ENCODE measurements around the gene APOO. TPM values are rescaled to one million over a fixed set of nuclear protein-coding genes. Genes with fewer than 3 reads are reported as not detected.

APOO gene
- total and polyA plus RNA-seq, 2 experiments from 2014 or later = 32.8 to 72.4 TPM

DNA sequence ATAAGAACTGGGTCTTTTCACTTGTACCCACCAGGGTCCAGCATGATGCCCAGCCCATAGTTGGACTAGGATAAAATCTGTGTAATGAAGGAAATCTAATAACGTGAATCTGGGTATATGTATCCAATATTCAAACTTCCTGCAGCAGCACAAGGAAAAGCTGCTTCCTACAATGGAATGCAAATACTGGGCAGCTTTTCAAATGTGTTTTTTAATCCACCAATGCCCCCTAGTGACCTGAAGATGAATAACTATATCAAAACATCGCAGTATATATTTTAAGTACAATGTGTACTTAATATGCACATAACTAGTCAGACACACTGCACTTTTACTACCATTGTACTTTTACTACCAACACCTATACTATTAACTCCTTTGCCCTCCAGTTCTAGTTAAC lies 5.3 kb downstream of the APOO start:
- H4K20me1 ChIP-seq (replicated peaks; ENCODE audit: insufficient read depth) = no peaks in the 10 kb centered on the region
- Mint-ChIP-seq H3K27me3 (ENCODE audit: insufficient read depth, low read depth, poor library complexity) (no peaks in the 10 kb centered on the region), H3K4me3 (no peak overlapping the region), H3K4me1 (peaks cover 24% of the 10 kb centered on the region; the same call in 2 of the 3 replicates), H3K36me3 (ENCODE audit: low read depth) (0 out of 3 replicates have a peak, but pooled peaks cover 3% of the 10 kb centered on the region), H3K9me3 (no peaks in the 10 kb centered on the region), H3K27ac (no peak overlapping the region)
- H3K27ac ChIP-seq (ENCODE audit: low read depth) = peak overlapping the region; percentile 81; the same call in 1 of the 2 replicates
- peak; percentile 15; the same call in 2 of the 3 replicates for ATAC-seq
- 0 out of 2 replicates have a peak overlapping the region, but pooled peaks have one; percentile 55 for H3K4me2 ChIP-seq
- DNase-seq (ENCODE audit: low spot score) = peak; percentile 58
- H3K4me1 ChIP-seq (ENCODE audit: insufficient read depth) = peaks cover 28% of the 10 kb centered on the region
- H3K79me2 ChIP-seq (replicated peaks; ENCODE audit: insufficient read depth) = peaks cover 48% of the 10 kb centered on the region
- TF ChIP-seq, protein P1, sequence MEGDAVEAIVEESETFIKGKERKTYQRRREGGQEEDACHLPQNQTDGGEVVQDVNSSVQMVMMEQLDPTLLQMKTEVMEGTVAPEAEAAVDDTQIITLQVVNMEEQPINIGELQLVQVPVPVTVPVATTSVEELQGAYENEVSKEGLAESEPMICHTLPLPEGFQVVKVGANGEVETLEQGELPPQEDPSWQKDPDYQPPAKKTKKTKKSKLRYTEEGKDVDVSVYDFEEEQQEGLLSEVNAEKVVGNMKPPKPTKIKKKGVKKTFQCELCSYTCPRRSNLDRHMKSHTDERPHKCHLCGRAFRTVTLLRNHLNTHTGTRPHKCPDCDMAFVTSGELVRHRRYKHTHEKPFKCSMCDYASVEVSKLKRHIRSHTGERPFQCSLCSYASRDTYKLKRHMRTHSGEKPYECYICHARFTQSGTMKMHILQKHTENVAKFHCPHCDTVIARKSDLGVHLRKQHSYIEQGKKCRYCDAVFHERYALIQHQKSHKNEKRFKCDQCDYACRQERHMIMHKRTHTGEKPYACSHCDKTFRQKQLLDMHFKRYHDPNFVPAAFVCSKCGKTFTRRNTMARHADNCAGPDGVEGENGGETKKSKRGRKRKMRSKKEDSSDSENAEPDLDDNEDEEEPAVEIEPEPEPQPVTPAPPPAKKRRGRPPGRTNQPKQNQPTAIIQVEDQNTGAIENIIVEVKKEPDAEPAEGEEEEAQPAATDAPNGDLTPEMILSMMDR (conservative IDR thresholded peaks at IDR 0.05; ENCODE audit: low read depth in 2 of 2) = peak; percentile 57 to 59
- TF ChIP-seq, protein P2, sequence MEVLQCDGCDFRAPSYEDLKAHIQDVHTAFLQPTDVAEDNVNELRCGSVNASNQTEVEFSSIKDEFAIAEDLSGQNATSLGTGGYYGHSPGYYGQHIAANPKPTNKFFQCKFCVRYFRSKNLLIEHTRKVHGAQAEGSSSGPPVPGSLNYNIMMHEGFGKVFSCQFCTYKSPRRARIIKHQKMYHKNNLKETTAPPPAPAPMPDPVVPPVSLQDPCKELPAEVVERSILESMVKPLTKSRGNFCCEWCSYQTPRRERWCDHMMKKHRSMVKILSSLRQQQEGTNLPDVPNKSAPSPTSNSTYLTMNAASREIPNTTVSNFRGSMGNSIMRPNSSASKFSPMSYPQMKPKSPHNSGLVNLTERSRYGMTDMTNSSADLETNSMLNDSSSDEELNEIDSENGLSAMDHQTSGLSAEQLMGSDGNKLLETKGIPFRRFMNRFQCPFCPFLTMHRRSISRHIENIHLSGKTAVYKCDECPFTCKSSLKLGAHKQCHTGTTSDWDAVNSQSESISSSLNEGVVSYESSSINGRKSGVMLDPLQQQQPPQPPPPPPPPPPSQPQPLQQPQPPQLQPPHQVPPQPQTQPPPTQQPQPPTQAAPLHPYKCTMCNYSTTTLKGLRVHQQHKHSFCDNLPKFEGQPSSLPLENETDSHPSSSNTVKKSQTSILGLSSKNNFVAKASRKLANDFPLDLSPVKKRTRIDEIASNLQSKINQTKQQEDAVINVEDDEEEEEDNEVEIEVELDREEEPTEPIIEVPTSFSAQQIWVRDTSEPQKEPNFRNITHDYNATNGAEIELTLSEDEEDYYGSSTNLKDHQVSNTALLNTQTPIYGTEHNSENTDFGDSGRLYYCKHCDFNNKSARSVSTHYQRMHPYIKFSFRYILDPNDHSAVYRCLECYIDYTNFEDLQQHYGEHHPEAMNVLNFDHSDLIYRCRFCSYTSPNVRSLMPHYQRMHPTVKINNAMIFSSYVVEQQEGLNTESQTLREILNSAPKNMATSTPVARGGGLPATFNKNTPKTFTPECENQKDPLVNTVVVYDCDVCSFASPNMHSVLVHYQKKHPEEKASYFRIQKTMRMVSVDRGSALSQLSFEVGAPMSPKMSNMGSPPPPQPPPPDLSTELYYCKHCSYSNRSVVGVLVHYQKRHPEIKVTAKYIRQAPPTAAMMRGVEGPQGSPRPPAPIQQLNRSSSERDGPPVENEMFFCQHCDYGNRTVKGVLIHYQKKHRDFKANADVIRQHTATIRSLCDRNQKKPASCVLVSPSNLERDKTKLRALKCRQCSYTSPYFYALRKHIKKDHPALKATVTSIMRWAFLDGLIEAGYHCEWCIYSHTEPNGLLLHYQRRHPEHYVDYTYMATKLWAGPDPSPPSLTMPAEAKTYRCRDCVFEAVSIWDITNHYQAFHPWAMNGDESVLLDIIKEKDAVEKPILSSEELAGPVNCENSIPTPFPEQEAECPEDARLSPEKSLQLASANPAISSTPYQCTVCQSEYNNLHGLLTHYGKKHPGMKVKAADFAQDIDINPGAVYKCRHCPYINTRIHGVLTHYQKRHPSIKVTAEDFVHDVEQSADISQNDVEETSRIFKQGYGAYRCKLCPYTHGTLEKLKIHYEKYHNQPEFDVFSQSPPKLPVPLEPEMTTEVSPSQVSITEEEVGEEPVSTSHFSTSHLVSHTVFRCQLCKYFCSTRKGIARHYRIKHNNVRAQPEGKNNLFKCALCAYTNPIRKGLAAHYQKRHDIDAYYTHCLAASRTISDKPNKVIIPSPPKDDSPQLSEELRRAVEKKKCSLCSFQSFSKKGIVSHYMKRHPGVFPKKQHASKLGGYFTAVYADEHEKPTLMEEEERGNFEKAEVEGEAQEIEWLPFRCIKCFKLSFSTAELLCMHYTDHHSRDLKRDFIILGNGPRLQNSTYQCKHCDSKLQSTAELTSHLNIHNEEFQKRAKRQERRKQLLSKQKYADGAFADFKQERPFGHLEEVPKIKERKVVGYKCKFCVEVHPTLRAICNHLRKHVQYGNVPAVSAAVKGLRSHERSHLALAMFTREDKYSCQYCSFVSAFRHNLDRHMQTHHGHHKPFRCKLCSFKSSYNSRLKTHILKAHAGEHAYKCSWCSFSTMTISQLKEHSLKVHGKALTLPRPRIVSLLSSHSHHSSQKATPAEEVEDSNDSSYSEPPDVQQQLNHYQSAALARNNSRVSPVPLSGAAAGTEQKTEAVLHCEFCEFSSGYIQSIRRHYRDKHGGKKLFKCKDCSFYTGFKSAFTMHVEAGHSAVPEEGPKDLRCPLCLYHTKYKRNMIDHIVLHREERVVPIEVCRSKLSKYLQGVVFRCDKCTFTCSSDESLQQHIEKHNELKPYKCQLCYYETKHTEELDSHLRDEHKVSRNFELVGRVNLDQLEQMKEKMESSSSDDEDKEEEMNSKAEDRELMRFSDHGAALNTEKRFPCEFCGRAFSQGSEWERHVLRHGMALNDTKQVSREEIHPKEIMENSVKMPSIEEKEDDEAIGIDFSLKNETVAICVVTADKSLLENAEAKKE (CRISPR knock-in tag; IDR thresholded peaks at IDR 0.05) = no peak
- no peaks in the 10 kb centered on the region for H3K27me3 ChIP-seq (ENCODE audit: insufficient read depth)
- H3K9me2 ChIP-seq (ENCODE audit: insufficient read depth) = no peaks in the 10 kb centered on the region
- H3K36me3 ChIP-seq (ENCODE audit: insufficient read depth) = no peaks in the 10 kb centered on the region
- H3K4me3 ChIP-seq = no peak overlapping the region
- no peak overlapping the region for H2AFZ ChIP-seq
- H3F3A ChIP-seq (replicated peaks; ENCODE audit: low read depth) = no peaks in the 10 kb centered on the region

DNA sequence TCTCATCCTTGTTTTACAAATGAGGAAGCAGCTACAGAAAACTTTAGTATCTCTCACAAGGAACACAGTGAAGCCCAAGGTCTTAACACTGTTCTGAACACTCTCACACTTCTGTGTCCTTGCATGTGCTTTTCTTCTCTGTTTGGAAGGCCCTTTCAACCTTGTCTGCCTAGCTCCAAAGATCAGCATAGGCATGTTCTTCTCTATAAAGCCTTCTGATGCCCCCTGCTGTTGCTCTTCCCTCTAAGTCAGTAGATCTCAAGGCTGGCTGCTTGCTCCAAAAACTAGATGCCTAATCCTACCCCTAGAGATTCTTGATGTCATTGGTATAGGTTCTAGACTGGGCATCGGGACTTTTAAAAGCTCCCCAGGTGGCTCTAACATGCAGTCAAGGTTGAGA lies 5.9 kb downstream of the APOO start:
- DNase-seq (ENCODE audit: low spot score) = peak; percentile 63
- Mint-ChIP-seq H3K9me3 (no peaks in the 10 kb centered on the region), H3K27me3 (ENCODE audit: insufficient read depth, low read depth, poor library complexity) (no peaks in the 10 kb centered on the region), H3K27ac (no peak overlapping the region), H3K36me3 (ENCODE audit: low read depth) (0 out of 3 replicates have a peak, but pooled peaks cover 3% of the 10 kb centered on the region), H3K4me1 (peaks cover 24% of the 10 kb centered on the region; the same call in 2 of the 3 replicates), H3K4me3 (no peak overlapping the region)
- Histone ChIP-seq H3F3A (replicated peaks; ENCODE audit: low read depth) (no peaks in the 10 kb centered on the region), H3K36me3 (ENCODE audit: insufficient read depth) (no peaks in the 10 kb centered on the region), H3K4me2 (0 out of 2 replicates have a peak overlapping the region, but pooled peaks have one; percentile 55), H4K20me1 (replicated peaks; ENCODE audit: insufficient read depth) (no peaks in the 10 kb centered on the region), H3K9me2 (ENCODE audit: insufficient read depth) (no peaks in the 10 kb centered on the region), H3K27me3 (ENCODE audit: insufficient read depth) (no peaks in the 10 kb centered on the region), H2AFZ (no peak overlapping the region), H3K4me1 (ENCODE audit: insufficient read depth) (peaks cover 28% of the 10 kb centered on the region), H3K4me3 (no peak overlapping the region), H3K27ac (ENCODE audit: low read depth) (no peak overlapping the region), H3K79me2 (replicated peaks; ENCODE audit: insufficient read depth) (peaks cover 51% of the 10 kb centered on the region)
- peak; percentile 82 for ATAC-seq
- TF ChIP-seq, protein P1 (conservative IDR thresholded peaks at IDR 0.05; ENCODE audit: low read depth in 2 of 2) = peak; percentile 16 to 60; a peak in 3 of 4 replicates
- no peak for TF ChIP-seq POLR2AphosphoS5 (IDR thresholded peaks at IDR 0.05; ENCODE audit: low read depth)
